Cardiac fibroblast (primary cell): ENCODE data around the gene ARHGAP10.

ENCODE experiments used
- DNase-seq, 2 donors: peaks; one replicate each; pipeline versions ENCODE4 v3.0.0 to v3.0.0-alpha.2; 2010; ENCODE audit warnings: low read depth in 2 of 2
- H3K4me3 ChIP-seq, 2 donors: replicated peaks in 1 of 2; 1 replicate in 1 of 2; 2 replicates in 1 of 2; pipeline ENCODE4 v1.5.1; 2011; ENCODE audit warnings: low read depth in 2 of 2, low read length in 2 of 2, mild to moderate bottlenecking in 2 of 2, moderate library complexity in 1 of 2
- CTCF ChIP-seq: IDR thresholded peaks from one replicate; pipeline ENCODE4 v1.5.1; 2011; ENCODE audit warnings: low read depth, mild to moderate bottlenecking, low read length, inconsistent platforms

ARHGAP10 gene

DNA sequence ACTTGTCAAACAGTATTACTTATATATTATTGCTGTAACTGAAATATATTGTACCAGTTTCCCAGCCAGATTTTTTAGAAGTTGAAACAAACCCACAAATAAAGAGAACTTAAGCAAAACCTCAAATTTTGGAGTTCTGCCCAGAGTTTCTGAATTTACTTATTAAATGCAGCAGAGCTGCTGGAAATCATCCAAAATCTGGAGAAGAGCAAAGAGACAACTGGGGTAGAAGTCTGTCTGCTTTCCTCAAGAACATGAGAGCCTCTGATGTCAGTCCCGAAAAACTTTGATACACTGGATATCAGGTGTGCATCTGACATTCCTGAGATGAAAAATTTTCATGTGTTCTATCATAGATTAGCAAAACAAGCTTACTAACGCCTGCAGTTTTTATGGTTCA, 384.4 kb downstream of the ARHGAP10 start:
- TF ChIP-seq CTCF: no peak
- H3K4me3 ChIP-seq: no peak overlapping the region
- DNase-seq: peak; percentile 65 to 84

DNA sequence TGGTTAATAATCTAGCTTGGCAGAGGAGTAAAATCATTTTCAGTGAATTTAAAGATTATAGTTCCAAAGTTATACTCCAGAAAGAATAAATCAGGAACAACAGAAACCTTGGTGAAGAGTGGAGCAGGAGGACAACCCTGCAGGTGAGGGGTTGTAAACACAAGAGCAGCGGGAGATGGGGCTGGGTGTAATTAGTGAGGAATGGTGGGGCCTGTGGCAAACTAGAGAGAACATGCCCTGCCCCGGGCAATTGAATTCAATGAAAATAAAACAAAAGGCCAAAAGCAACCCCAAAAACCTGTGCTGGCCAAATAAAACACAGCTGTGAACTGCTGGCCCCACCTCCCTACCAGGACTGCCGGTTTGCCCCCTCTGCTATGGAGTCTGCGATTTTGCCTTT, 385.1 kb downstream of the ARHGAP10 start:
- no peak for TF ChIP-seq CTCF
- no peak overlapping the region for H3K4me3 ChIP-seq
- no peak for DNase-seq

DNA sequence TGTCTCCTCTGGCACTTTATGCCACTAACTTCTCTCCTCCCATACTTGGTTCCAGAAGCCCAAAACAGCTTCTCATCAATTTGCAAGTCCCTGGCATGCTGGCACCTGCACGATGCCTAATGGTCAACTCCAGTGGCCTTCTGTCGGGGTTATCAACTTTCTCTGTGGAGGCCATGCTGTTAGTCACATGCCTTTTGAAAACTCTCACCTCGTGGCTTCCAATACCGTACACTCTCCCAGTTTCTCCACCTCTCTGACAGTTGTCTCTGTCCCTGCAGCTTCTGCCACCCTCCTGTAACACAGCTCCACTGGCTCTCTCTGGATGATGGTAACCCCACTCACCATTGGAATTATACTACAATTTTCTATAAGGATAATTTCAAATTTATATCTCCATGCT, 386.3 kb downstream of the ARHGAP10 start:
- H3K4me3 ChIP-seq: no peak overlapping the region
- DNase-seq: no peak
- TF ChIP-seq CTCF: no peak

DNA sequence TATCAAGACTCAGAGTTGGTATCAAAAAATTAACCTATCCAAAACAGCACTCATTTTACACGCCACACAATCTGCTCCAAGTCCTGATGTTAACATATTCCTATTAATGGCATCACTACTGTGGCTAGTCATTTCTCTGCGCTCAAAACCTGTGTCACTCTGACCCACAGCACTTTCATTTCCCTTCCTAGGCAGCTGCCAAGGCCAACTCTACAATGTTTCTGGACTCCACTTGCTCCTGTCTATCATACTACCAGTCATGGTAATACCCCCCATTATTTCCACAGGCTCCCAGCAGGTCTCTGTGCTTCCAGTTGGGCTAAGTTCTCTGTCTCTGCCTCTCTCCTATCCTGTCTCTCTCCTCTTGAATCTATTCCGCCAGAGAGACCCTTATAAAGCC, 386.7 kb downstream of the ARHGAP10 start:
- no peak for TF ChIP-seq CTCF
- no peak overlapping the region for H3K4me3 ChIP-seq
- DNase-seq: no peak

GRCh38 chr4:148120216-148120615, 388.3 kb downstream of the ARHGAP10 start:
- H3K4me3 ChIP-seq: no peak overlapping the region
- DNase-seq: no peak
- no peak for TF ChIP-seq CTCF
